ENCODE measurements around the gene ABCG1.

The ABCG1 gene

DNA sequence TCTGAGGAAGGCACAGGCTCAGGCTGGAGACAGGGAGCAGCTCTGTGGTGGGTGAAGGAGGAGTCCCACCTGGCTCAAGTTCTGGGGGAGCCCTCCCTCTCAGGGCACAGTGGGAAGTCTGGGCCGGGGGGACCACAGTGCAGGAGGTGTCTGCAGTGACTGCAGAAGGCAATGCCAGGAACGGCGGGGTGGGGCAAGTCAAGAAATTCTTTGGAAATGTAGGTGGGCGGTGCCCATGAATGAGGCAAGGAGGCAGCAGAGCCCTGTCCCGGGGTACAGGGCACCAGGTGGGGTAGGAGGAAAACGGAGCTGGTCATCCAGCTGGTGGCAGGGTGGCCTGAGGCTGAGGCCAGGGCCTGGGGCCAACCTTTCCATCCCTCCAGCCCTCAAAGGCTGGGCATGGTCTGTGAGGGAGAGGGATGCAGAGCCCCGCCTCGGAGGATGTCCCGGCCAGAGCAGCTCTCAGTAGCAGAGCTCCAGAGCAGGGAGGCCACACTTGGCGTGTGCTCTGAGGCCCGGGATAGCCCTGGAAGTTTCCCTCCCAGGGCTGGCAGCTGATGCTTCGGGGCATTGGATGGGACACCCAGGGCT is 91.6 kb downstream of the ABCG1 start:
- DNase-seq: no peak

DNA sequence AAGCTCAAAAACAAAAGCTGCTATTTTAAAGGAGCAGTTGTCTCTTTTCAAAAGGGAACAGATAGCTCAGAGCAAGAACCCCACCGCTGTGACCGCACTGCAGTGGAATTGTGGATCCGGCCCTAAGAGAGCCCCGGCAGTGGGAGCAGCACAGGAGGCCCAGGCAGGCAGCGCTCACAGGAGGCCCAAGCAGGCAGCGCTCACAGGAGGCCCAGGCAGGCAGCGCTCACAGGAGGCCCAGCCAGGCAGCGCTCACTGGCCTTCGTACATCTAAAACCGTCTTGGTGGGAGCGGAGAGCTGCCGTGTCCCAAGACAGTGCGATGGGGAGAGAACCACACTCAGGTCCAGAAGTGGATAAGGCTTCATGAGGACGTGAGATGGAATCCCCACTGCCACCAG is 92.2 kb downstream of the ABCG1 start:
- no peak for DNase-seq

DNA sequence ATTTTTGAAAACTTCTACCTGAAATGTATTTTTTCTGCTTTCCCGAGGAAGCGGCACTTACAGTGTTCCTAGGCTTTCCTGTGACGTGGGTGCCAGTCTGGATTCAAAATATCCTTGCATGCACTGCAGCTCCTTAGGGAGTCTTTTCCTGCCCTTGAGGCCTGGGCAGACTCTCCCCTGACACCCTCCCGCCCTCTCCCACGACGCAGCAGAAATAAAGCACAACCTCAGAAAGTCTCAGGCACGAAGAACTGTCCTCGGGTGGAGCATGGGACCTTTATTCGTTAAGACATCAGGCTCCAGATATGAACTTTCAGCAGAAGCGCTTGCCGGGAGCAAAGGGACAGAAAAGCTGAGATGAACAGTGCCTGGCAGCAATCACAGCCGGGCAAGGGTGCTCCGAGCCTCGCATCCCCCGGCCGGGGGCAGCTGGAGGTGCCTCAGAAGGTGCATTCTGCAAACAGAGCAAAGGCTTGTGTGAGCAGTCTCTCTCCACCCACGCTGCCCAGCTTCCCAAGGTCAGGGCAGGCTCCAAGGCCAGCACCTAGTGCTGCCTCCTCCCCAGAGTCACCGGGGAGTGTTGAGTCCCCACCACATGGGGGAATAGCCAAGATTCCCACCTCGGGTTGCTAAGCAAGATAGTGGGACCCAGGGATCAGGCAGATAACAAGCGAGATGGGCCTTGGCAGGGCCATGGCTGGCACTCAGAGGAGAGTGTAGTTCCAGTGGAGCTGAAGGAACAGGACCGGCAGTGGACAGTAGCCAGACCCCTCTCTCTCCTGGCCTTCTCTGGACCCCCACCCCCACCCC is 93.1 kb downstream of the ABCG1 start:
- DNase-seq: peak; percentile 14

GRCh38 chr21:42312626-42313104 is 93.7 kb downstream of the ABCG1 start:
- DNase-seq: peak; percentile 13

DNA sequence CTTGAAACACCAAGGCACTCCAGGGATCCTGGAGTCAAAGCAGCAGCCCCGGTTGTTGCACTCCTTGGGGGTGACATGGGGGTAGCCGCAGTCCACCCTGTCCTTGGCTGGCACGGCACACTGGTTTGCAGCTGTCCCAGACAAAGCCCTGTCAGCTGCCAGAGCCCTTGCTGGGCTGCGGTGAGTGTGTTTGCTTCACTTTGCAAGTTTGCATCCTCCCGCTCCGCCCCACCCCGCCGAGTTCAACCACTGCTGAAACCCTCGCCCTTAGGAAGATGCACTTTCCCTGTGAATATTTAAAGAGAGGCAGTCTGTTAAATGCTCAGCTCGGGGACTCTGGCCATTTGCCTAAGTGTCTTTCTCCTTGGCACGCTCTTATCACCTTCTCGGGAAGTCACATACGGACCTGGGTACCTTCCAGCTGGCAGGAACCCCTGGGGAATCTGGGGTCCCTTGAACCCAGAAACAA is 94.6 kb downstream of the ABCG1 start:
- DNase-seq: peak; percentile 15

- DNase-seq: peak; percentile 3
Observed at GRCh38 chr21:42314616-42315295, 95.8 kb downstream of the ABCG1 start.

GRCh38 chr21:42315296-42315891 is 96.5 kb downstream of the ABCG1 start, which contains the start of gene TFF3:
Gene TFF3 (minus strand): TSS chr21:42315409. CDS start chr21:42315374, 35 bp downstream.
- DNase-seq: peak; percentile 16

- peak; percentile 14 for DNase-seq
Observed at GRCh38 chr21:42316891-42317290, 98.0 kb downstream of the ABCG1 start.

GRCh38 chr21:42317341-42317741 is 98.4 kb downstream of the ABCG1 start:
- peak; percentile 3 for DNase-seq

DNA sequence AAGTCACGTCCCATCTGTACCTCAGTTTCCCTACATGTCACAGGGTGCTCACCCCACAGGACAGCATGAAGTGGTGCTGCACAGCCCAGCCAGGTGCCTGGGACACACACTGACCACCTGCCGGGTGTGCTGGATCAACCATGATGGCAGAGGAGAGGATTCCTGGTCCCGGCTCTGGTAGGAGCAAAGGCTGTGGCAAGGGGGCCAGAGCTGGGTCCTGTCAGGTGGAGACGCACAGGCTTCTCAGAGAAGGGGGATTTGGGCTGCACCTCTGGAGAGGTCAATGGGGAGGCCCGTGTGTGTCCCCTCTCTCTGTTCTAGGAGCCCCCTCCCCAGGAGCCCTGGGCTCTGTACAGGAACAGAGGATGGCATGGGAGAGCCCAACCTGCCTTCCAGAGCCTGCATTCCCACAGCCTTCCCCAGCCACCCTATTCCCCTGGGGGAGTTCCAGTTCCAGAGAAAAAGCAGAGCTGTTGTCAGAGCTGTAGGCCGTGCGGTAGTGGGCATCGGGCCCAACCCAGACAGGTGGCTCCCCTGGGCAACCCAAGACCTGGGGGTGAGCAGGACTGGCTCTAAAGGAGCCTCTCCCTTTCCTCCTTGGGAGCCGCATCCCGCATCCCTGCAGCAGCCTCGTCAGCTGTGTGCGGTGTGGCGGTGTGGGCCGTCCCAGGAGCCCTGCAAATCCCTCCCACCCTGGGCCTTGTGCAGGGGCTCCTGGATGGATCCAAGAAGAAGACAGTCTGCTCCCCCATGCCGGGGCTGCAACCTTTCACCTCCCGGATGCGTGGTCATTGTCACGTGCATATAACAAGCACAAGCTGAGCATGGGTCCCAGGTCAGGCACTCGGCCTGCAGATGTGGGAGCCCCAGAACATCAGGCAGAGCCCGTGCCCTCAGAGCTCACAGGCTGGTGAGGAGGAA is 99.1 kb downstream of the ABCG1 start:
- peak; percentile 18 for DNase-seq

- DNase-seq: no peak
Observed at GRCh38 chr21:42319376-42319775, 100.4 kb downstream of the ABCG1 start.

GRCh38 chr21:42319851-42320572 is 101.1 kb downstream of the ABCG1 start:
- DNase-seq: peak; percentile 15

GRCh38 chr21:42320791-42321190 is 101.9 kb downstream of the ABCG1 start:
- DNase-seq: no peak

DNA sequence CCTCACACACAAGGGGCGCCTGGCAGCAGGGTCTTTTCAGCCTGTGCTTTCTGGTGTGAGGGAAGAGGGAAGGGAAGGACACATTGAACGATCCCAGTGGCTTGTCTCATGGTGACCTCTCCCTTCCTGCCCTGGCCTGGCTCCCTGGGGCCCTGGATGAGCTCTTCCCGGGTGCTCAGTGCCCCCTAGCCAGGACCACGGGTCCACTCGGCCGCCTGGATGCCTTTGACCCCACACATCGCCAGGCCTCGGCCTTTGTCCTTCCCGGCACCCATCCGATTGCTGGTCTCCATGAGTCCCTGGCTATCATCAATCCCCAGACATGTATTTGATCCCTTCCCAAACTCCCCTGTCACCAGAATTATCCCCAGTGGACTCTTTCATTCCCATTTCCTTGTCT is 102.3 kb downstream of the ABCG1 start:
- DNase-seq: no peak

DNA sequence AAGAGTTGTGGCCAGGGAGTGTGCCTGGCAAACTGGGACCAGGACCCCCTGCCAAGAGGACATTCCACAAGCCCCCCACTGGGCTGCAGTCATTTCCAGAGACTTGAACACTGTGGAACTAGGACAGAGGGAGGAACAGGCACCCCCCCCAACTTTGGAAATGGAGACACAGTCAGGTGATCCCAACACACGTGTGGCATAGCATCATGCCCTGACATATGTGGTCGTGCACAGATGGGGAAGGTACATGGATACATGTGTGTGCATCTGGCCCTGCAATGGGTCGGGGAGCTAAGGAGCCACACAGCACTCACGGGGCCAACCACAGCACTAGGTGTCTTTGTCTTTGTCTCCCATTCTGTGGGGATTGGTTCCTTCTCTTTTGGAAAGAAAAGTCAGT is 102.9 kb downstream of the ABCG1 start:
- DNase-seq: peak; percentile 17

- DNase-seq: no peak
Observed at GRCh38 chr21:42324896-42325295, 106.0 kb downstream of the ABCG1 start.

- DNase-seq: no peak
Observed at GRCh38 chr21:42330380-42331371, 111.7 kb downstream of the ABCG1 start.

DNA sequence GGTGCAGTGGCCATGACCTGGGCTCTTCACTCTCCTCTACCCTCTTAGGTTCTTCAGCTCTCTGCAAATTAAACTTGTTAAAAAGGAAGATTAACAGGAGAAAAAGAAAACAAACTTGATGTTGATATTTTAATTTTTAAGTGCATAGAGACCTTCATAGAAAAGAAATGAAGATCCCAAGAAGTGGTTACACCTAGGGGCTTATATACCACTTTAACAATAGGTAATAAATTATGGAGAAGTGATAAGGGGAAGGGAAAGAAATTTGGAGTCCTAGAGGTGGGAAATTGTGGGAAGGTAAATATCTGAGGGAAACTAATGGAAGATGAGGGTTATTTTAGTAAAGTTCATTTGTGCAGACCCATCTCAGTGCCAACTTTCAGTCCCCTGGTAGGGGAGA is 112.7 kb downstream of the ABCG1 start:
- DNase-seq: no peak

DNA sequence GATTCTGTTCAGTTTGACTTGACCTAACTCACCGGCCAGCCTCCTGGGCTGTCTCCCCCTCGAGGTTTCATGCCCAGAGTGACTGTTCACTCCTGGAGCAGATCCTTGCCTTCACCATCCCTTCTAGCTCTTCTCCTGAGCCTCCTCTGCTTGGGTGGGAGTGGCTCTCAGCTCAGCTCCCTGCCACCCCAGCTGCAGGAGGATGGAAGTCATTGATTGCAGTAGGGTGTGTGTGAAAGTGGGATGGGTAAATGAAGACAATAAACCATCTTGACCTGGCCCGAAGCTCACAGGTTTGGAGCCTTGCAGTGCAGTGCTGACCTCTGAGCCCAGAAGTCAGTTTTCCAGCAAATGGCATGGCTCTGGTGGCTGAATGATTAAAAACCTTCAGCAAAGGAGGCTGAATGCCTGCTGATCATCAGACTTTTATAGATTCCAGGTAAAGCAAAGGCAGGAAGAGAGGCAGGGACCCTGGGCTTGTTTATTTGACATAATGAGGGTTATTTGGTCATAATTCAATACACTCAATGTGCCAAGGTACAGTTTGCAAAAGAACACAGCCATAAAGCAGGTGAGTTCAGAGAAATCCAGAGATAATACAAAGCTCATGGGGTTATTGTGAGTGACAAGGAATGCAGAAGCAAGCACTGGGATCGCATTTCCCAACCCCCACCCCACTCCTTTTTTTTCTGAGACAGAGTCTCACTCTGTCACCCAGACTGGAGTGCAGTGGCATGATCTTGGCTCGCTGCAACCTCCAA is 113.8 kb downstream of the ABCG1 start:
- peak; percentile 4 for DNase-seq
